RWPE2 (cell line): ENCODE measurements around the gene DDX41.

Experiments
- ATAC-seq: fragments of 200-7000 bp; cut with Tn5 transposase; 3 replicates; pipeline ENCODE4 v1.9.1; 2021; ENCODE audit warnings: low read depth
- DNase-seq: peaks from one replicate; pipeline ENCODE4 v3.0.0-alpha.2; 2020; ENCODE audit warnings: low spot score
- H3K27ac ChIP-seq: fragments of 450-650 bp; 2 replicates; pipeline ENCODE4 v1.5.1; 2017; ENCODE audit warnings: mild to moderate bottlenecking; ENCODE audit not compliant: poor library complexity, severe bottlenecking
- H3K27me3 ChIP-seq: fragments of 250-450 bp; sonication (Bioruptor Pico); 2 replicates; pipeline ENCODE4 v1.5.1; 2021; ENCODE audit warnings: mild to moderate bottlenecking, moderate library complexity; ENCODE audit not compliant: insufficient read depth, poor library complexity, severe bottlenecking
- H3K36me3 ChIP-seq: fragments of 250-450 bp; sonication (Bioruptor Pico); 2 replicates; pipeline ENCODE4 v1.5.1; 2020; ENCODE audit warnings: low read depth, mild to moderate bottlenecking, moderate library complexity
- H3K4me1 ChIP-seq: fragments of 250-450 bp; sonication (Bioruptor Pico); 2 replicates; pipeline ENCODE4 v1.5.1; 2021; ENCODE audit warnings: mild to moderate bottlenecking, moderate library complexity; ENCODE audit not compliant: insufficient read depth, poor library complexity, severe bottlenecking
- H3K4me3 ChIP-seq: fragments of 250-450 bp; sonication (Bioruptor Pico); 2 replicates; pipeline ENCODE4 v1.5.1; 2021; ENCODE audit warnings: mild to moderate bottlenecking, moderate library complexity; ENCODE audit not compliant: severe bottlenecking
- H3K9me3 ChIP-seq: fragments of 250-450 bp; sonication (Bioruptor Pico); 2 replicates; pipeline ENCODE4 v1.5.1; 2021; ENCODE audit warnings: mild to moderate bottlenecking, moderate library complexity; ENCODE audit not compliant: severe bottlenecking
- TF ChIP-seq, protein P1 (sequence below): fragments of 450-650 bp; IDR thresholded peaks from one replicate; pipeline ENCODE4 v1.5.1; 2017; ENCODE audit warnings: mild to moderate bottlenecking, moderate library complexity; ENCODE audit not compliant: poor library complexity, severe bottlenecking

DDX41 gene

GRCh38 chr5:177509991-177510566 is 6.7 kb downstream of the DDX41 start:
- H3K9me3 ChIP-seq = no peaks in the 10 kb centered on the region
- H3K4me1 ChIP-seq = no peaks in the 10 kb centered on the region
- TF ChIP-seq, protein P1, sequence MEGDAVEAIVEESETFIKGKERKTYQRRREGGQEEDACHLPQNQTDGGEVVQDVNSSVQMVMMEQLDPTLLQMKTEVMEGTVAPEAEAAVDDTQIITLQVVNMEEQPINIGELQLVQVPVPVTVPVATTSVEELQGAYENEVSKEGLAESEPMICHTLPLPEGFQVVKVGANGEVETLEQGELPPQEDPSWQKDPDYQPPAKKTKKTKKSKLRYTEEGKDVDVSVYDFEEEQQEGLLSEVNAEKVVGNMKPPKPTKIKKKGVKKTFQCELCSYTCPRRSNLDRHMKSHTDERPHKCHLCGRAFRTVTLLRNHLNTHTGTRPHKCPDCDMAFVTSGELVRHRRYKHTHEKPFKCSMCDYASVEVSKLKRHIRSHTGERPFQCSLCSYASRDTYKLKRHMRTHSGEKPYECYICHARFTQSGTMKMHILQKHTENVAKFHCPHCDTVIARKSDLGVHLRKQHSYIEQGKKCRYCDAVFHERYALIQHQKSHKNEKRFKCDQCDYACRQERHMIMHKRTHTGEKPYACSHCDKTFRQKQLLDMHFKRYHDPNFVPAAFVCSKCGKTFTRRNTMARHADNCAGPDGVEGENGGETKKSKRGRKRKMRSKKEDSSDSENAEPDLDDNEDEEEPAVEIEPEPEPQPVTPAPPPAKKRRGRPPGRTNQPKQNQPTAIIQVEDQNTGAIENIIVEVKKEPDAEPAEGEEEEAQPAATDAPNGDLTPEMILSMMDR = no peak
- DNase-seq (no peak), ATAC-seq (0 out of 3 replicates have a peak, but pooled peaks have one; percentile 4)
- H3K27me3 ChIP-seq = no peaks in the 10 kb centered on the region
- H3K27ac ChIP-seq = no peak overlapping the region
- H3K36me3 ChIP-seq = peaks cover 51% of the 10 kb centered on the region
- no peak overlapping the region for H3K4me3 ChIP-seq

- Histone ChIP-seq H3K4me3 (no peak within 1 kb of the TSS), H3K9me3 (no peaks in the 10 kb centered on the region), H3K27me3 (no peaks in the 10 kb centered on the region), H3K36me3 (peaks cover 45% of the 10 kb centered on the region), H3K4me1 (no peaks in the 10 kb centered on the region), H3K27ac (no peak within 1 kb of the TSS)
- DNase-seq (no peak), ATAC-seq (0 out of 3 replicates have a peak, but pooled peaks have one; percentile 4)
- TF ChIP-seq, protein P1 = no peak
Observed at GRCh38 chr5:177509381-177509951, 7.3 kb downstream of the DDX41 start, which contains the start of gene DOK3. Gene DOK3 (minus strand): TSS chr5:177509826. CDS start chr5:177509540, 286 bp downstream.

DNA sequence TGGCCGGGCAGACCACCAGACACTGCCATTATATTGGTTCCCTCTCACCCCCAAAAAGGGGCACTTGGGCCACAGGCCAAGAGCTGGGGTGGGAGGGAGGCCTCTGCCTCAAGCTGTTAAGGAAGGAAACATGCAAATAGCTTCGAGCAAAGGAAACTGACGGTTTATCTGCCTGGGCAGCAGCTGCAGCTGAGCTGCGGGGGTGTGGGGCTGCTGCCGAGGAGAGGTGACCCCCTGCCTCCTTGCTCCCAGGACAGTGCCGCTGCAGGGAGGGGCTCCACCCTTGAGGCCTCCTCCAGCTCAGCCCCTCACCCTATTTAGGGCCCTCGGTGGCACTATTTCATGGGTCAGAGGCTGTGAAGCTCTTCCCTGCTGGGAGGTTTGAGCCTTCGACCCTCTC is 7.9 kb downstream of the DDX41 start:
- no peaks in the 10 kb centered on the region for H3K4me1 ChIP-seq
- H3K27ac ChIP-seq = no peak overlapping the region
- DNase-seq (no peak), ATAC-seq (no peak)
- H3K9me3 ChIP-seq = no peaks in the 10 kb centered on the region
- no peaks in the 10 kb centered on the region for H3K27me3 ChIP-seq
- H3K36me3 ChIP-seq = peaks cover 39% of the 10 kb centered on the region
- TF ChIP-seq, protein P1 = no peak
- H3K4me3 ChIP-seq = no peak overlapping the region

- Histone ChIP-seq H3K9me3 (no peaks in the 10 kb centered on the region), H3K27ac (no peak overlapping the region), H3K4me1 (no peaks in the 10 kb centered on the region), H3K36me3 (peaks cover 33% of the 10 kb centered on the region), H3K27me3 (no peaks in the 10 kb centered on the region), H3K4me3 (no peak overlapping the region)
- DNase-seq (no peak), ATAC-seq (no peak)
- TF ChIP-seq, protein P1 = no peak
Observed at GRCh38 chr5:177508221-177508611, 8.5 kb downstream of the DDX41 start.
